ENCODE measurements around the gene COL27A1. TPM values are rescaled to one million over a fixed set of nuclear protein-coding genes. Genes with fewer than 3 reads are reported as not detected.

The COL27A1 gene
- total RNA-seq, 1 experiment from 2014 or later = 12.0 TPM

DNA sequence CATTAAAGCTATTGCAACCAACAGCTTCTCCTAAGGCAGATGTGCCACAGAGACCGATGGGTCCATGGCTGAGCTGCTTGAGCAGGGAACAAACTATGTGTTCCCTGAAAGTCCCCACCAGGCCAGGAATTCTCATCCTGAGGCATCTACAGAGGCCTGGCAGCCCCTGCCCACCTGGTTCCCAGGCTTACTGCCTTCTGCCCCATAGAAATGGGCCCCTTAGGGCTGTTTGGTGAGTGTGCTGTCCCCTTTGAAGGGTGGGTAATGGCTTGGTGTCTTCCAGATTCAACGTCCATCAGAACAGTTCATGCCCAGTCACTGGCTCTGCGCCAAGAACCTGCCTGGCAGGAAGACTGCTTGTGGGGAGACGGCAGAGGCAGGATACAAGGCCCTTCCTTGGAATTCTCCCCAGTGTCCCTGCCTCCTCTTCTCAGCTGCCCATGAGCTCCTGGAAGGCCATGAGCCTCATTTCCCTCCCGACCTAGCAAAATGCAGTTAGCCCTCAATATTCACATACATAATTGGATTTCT, 3.8 kb upstream of the COL27A1 start:
- ChIA-PET POLR2A (no interaction called here), RAD21 (ENCODE audit: low non-redundant PET in 1 of 2, low total read pairs in 2 of 2, uncharacterized antibody in 2 of 2, unreplicated experiment in 2 of 2) (no interaction called here), CTCF (interaction anchor here (1.3 kb wide), 1 partner anchor 10 kb away, joined by 3 read pairs; no protein-coding TSS in a partner anchor)
- BruUV-seq (replicated peaks) = no TSS peak
- Histone ChIP-seq H3K36me3 (ENCODE audit: control insufficient read depth in 1 of 2, insufficient read depth in 2 of 2, low read length in 2 of 2) (no peaks in the 10 kb centered on the region), H3K4me1 (ENCODE audit: control insufficient read depth in 1 of 2, insufficient read depth in 2 of 2, low read length in 2 of 2) (peaks cover 0 to 12% of the 10 kb centered on the region in 2 experiments; a peak in 3 of 4 replicates), H3K27ac (ENCODE audit: low read depth, low read length) (no peak overlapping the region), H3K9me3 (ENCODE audit: control insufficient read depth in 1 of 2, insufficient read depth in 1 of 2, low read depth in 1 of 2, low read length in 2 of 2) (no peaks in the 10 kb centered on the region), H3K4me3 (replicated peaks in 1 of 2; ENCODE audit: low read depth in 1 of 2, low read length in 2 of 2) (no peak overlapping the region), H3K4me2 (ENCODE audit: low read length) (no peak overlapping the region), H3K9ac (ENCODE audit: low read length) (no peak overlapping the region), H2AFZ (ENCODE audit: low read depth, low read length, poor library complexity, severe bottlenecking) (no peak overlapping the region), H3K79me2 (ENCODE audit: insufficient read depth, low read length) (no peaks in the 10 kb centered on the region), H3K9me2 (ENCODE audit: insufficient read depth) (no peaks in the 10 kb centered on the region), H3K27me3 (ENCODE audit: insufficient read depth, low read length) (peaks cover 8% of the 10 kb centered on the region; the same call in 1 of the 2 replicates), H4K20me1 (ENCODE audit: insufficient read depth) (no peaks in the 10 kb centered on the region)
- intact Hi-C loops (cut with micrococcal nuclease) = no loop called here
- ATAC-seq (no peak), DNase-seq (ENCODE audit: low read depth, low spot score) (no peak)
- no peak for TF ChIP-seq ZNF274 (IDR thresholded peaks at IDR 0.05; ENCODE audit: low read depth, low read length)
- TF ChIP-seq MAX (IDR thresholded peaks at IDR 0.05) = no peak
- no peak for TF ChIP-seq EZH2 (IDR thresholded peaks at IDR 0.05)
- TF ChIP-seq JUND (IDR thresholded peaks at IDR 0.05) = no peak
- TF ChIP-seq SIN3A (IDR thresholded peaks at IDR 0.05; ENCODE audit: low read depth) = no peak
- TF ChIP-seq, protein P1, sequence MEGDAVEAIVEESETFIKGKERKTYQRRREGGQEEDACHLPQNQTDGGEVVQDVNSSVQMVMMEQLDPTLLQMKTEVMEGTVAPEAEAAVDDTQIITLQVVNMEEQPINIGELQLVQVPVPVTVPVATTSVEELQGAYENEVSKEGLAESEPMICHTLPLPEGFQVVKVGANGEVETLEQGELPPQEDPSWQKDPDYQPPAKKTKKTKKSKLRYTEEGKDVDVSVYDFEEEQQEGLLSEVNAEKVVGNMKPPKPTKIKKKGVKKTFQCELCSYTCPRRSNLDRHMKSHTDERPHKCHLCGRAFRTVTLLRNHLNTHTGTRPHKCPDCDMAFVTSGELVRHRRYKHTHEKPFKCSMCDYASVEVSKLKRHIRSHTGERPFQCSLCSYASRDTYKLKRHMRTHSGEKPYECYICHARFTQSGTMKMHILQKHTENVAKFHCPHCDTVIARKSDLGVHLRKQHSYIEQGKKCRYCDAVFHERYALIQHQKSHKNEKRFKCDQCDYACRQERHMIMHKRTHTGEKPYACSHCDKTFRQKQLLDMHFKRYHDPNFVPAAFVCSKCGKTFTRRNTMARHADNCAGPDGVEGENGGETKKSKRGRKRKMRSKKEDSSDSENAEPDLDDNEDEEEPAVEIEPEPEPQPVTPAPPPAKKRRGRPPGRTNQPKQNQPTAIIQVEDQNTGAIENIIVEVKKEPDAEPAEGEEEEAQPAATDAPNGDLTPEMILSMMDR (IDR thresholded peaks at IDR 0.05 in 2 of 3, conservative IDR thresholded peaks at IDR 0.05 in 1 of 3; ENCODE audit: borderline replicate concordance in 1 of 3, insufficient read depth in 1 of 3, low read depth in 2 of 3, low read length in 2 of 3) = no peak
- TF ChIP-seq EZH2phosphoT487 (IDR thresholded peaks at IDR 0.05; ENCODE audit: borderline replicate concordance) = no peak
- TF ChIP-seq EGR1 (IDR thresholded peaks at IDR 0.05; ENCODE audit: low read depth) = no peak
- TF ChIP-seq CBX3 (IDR thresholded peaks at IDR 0.05; ENCODE audit: low read depth) = no peak
- no peak for TF ChIP-seq SP1 (IDR thresholded peaks at IDR 0.05; ENCODE audit: low read depth)
- TF ChIP-seq CEBPB (IDR thresholded peaks at IDR 0.05; ENCODE audit: low read depth) = no peak
- no peak for TF ChIP-seq POLR2AphosphoS5 (IDR thresholded peaks at IDR 0.05; ENCODE audit: low read depth, low read length)
- TF ChIP-seq FOSL1 (IDR thresholded peaks at IDR 0.05; ENCODE audit: low read depth) = no peak
- no peak for TF ChIP-seq POLR2A (IDR thresholded peaks at IDR 0.05; ENCODE audit: borderline replicate concordance, extremely low read depth, insufficient read depth, insufficient read length)
- no peak for TF ChIP-seq YY1 (IDR thresholded peaks at IDR 0.05; ENCODE audit: extremely low read depth, insufficient replicate concordance, low read depth, low read length)
- no peak for TF ChIP-seq RAD21 (IDR thresholded peaks at IDR 0.05; ENCODE audit: low read depth)

Measured in HCT116 (cell line).